22Rv1 (cell line): ENCODE data around the gene CPOX.
"Not testable (repeated sequence)": the region's sequence is repeated elsewhere in the genome, so short reads cannot be mapped to it uniquely, and the experiment has no call there.

Experiments
- H3K27ac ChIP-seq: fragments of 450-650 bp; 2 replicates; pipeline ENCODE4 v1.5.1; 2017
- CTCF ChIP-seq: fragments of 450-650 bp; IDR thresholded peaks from 2 replicates; pipeline ENCODE4 v1.5.1; 2017; ENCODE audit warnings: mild to moderate bottlenecking
- ZFX ChIP-seq: fragments of 450-650 bp; IDR thresholded peaks from 2 replicates; pipeline ENCODE4 v1.6.1; 2017; ENCODE audit warnings: antibody characterized with exemption, borderline replicate concordance

The CPOX gene

GRCh38 chr3:98593046-98593936 lies at the start of gene CPOX:
Gene CPOX (minus strand): TSS chr3:98593611. CDS start chr3:98593504, 107 bp downstream.
- TF ChIP-seq CTCF (no peak), ZFX (no peak)
- peak within 1 kb of the TSS; percentile 81 for H3K27ac ChIP-seq

DNA sequence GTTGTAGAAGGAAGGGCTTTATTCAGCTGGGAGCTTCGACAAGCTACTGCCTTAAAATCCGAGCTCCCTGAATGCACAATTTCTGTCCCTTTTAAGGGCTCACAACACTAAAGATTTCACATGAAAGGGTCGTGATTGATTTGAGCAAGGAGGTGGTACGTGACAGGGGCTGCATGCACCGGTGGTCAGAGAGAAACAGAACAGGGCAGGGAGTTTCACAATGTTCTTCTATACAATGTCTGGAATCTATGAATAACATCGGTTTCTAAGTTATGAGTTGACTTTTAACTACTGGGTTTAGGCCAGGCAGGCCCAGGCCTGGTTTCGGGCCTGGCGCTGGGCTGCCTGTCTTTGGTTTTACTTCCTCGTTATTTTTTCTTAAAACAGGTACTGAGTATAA lies 49.4 kb upstream of the CPOX start:
- H3K27ac ChIP-seq: not testable (repeated sequence)

GRCh38 chr3:98641756-98642155 lies 48.3 kb upstream of the CPOX start:
- not testable (repeated sequence) for H3K27ac ChIP-seq

DNA sequence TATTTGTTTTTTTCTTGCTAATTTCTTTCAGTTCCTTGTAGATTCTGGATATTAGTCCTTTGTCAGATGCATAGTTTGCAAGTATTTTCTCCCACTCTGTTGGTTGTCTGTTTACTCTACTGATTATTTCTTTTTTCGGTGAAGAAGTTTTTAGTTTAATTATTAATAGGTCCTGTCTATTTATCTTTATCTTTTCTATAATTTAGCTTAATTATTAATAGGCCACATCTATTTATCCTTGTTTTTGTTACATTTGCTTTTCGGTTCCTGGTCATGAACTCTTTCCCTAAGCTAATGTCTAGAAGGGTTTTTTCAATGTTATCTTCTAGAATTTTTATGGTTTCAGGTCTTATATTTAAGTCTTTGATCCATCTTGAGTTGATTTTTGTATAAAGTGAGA lies 45.1 kb upstream of the CPOX start:
- not testable (repeated sequence) for H3K27ac ChIP-seq

GRCh38 chr3:98630416-98630815 lies 37.0 kb upstream of the CPOX start:
- no peak for TF ChIP-seq CTCF
- no peak for TF ChIP-seq ZFX
- no peak overlapping the region for H3K27ac ChIP-seq

DNA sequence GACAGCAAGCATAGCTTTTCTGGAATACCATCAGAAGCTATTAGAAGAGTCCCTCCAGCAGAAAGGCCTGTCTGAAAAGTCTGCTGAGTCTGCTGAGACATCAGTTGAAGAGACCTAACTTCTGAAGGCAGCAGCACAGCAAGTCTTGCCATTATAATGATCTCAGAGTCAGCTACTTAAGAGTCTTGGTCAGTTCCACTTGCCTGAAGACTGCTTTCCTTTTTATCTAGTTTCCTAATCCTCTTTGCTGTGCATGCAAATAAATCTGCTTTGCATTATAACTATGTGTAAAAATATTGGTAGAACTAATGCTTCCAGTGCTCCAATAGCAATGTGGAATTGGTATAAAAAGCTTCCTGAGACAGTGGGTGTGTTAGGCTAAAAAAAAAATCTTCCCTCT lies 34.9 kb upstream of the CPOX start:
- no peak for TF ChIP-seq ZFX
- TF ChIP-seq CTCF: no peak
- H3K27ac ChIP-seq: no peak overlapping the region

DNA sequence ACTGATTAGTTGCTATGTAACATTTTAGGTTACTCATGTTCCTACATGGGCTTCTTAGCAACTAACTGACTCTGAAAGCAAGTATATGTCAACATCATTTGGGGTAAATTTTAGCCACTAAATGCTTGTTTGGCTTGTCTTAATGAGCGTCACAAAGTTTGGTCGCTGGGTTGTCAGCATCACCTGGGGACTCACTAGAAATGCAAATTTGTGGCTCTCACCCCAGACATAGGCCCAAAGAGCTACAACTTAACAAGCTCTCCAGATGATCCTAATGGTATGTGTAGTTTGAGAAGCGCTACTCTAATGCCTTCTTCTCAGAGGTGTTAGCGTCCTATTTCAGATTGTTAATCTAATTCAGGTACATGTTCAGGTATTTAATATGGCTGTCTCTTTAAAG lies 32.7 kb upstream of the CPOX start:
- TF ChIP-seq ZFX (no peak), CTCF (no peak)

GRCh38 chr3:98623572-98624280 lies 30.3 kb upstream of the CPOX start:
- H3K27ac ChIP-seq: no peak overlapping the region
- no peak for TF ChIP-seq CTCF
- TF ChIP-seq ZFX: no peak

More for the DNA sequence above, 32.7 kb upstream of the CPOX start:
- H3K27ac ChIP-seq: no peak overlapping the region
